Measurements from ENCODE around the gene NT5C1A. TPM values are rescaled to one million over a fixed set of nuclear protein-coding genes. Genes with fewer than 3 reads are reported as not detected.
A peak's percentile ranks its signal among the peaks of the same experiment; 100 is the strongest.

NT5C1A gene
- polyA plus RNA-seq, 1 experiment, result not detected

DNA sequence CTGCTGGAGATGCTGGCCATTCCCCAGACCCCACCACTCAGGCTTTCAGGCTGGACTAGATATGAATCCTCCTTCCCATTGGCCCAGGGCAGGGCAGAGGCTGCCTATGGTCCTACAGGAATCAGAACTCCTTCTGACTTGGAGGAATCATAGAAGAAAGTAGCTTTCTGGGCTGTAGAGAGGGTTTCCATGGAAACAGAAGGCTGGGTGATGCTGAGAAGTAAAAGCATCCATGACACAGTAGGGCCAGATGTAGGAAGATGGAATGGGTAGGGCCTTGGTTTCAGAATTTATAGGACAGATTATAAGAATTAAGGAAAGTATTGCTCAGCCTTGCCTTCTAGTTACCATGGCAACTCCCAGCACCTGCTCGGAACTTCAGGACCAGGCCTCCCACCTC is 9.0 kb downstream of the NT5C1A start:
- ChIA-PET POLR2A (no interaction called here), CTCF (no interaction called here)
- DNase-seq (ENCODE audit: low read depth, low spot score), result no peak
- TF ChIP-seq, protein P1, sequence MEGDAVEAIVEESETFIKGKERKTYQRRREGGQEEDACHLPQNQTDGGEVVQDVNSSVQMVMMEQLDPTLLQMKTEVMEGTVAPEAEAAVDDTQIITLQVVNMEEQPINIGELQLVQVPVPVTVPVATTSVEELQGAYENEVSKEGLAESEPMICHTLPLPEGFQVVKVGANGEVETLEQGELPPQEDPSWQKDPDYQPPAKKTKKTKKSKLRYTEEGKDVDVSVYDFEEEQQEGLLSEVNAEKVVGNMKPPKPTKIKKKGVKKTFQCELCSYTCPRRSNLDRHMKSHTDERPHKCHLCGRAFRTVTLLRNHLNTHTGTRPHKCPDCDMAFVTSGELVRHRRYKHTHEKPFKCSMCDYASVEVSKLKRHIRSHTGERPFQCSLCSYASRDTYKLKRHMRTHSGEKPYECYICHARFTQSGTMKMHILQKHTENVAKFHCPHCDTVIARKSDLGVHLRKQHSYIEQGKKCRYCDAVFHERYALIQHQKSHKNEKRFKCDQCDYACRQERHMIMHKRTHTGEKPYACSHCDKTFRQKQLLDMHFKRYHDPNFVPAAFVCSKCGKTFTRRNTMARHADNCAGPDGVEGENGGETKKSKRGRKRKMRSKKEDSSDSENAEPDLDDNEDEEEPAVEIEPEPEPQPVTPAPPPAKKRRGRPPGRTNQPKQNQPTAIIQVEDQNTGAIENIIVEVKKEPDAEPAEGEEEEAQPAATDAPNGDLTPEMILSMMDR (IDR thresholded peaks at IDR 0.05; ENCODE audit: low read depth, low read length), result no peak
- peaks cover 72% of the 10 kb centered on the region for H3K27me3 ChIP-seq (ENCODE audit: control insufficient read depth, insufficient read depth, low read length)
- no peak overlapping the region for H3K27ac ChIP-seq (ENCODE audit: low read depth, low read length)
- H3K4me3 ChIP-seq (ENCODE audit: low read depth, low read length), result no peak overlapping the region
- no peaks in the 10 kb centered on the region; the same call in 1 of the 2 replicates for H3K9me3 ChIP-seq (ENCODE audit: control insufficient read depth, insufficient read depth, low read length)

DNA sequence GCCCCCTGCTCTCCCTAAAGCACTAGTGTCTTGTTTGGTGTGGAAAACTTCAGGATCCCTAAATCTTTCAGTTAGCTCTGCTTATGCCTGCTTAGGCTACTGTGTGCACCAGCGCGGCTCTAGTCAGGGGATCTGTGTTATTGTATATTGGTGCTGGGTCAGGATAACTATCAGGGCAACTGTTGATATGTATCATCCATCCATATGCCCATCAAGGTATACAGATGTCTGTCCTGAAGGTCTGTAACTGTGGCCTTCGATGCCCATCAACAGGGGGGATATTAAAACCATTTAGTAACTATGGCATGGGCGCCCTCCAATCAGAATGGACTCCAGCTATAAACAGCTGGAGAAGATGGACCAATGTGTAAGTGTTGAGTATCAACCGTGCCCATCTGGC is 12.4 kb downstream of the NT5C1A start:
- DNase-seq (ENCODE audit: low read depth, low spot score), result no peak
- TF ChIP-seq, protein P1 (IDR thresholded peaks at IDR 0.05; ENCODE audit: low read depth, low read length), result no peak
- ChIA-PET POLR2A (interaction anchor here (0.6 to 1.0 kb wide), 3 partner anchors 11 to 1238 kb away, joined by 3 to 8 read pairs (median 3); no protein-coding TSS in a partner anchor), CTCF (interaction anchor here (1.3 to 10.3 kb wide), 7 partner anchors 10 to 138 kb away, joined by 3 to 320 read pairs (median 7); partner anchors contain the start of genes NT5C1A and PPIE)
- no peaks in the 10 kb centered on the region; the same call in 1 of the 2 replicates for H3K9me3 ChIP-seq (ENCODE audit: control insufficient read depth, insufficient read depth, low read length)
- H3K27ac ChIP-seq (ENCODE audit: low read depth, low read length), result no peak overlapping the region
- H3K27me3 ChIP-seq (ENCODE audit: control insufficient read depth, insufficient read depth, low read length), result peaks cover 69% of the 10 kb centered on the region
- H3K4me3 ChIP-seq (ENCODE audit: low read depth, low read length), result no peak overlapping the region

DNA sequence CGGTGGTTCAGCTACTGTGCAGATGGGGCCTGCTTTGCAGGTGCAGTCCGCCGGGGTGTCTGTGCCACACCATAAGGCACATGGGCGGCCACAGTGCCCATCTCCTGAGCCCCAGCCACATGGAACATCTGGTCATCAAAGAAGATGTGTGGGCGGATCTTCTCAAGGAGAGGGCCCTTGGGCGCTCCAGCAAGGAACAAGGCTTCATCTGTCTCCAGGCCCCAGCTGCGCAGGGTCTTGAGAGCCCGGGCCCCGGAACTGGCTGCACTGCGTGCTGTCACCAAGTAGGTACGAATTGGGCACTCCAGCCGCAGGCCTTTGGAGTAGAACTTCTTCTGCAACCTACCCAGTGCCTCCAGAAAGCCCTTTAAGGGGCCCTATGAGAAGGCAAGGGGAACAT is 12.8 kb downstream of the NT5C1A start:
- no peak overlapping the region for H3K27ac ChIP-seq (ENCODE audit: low read depth, low read length)
- POLR2A ChIA-PET, result no interaction called here
- peaks cover 72% of the 10 kb centered on the region for H3K27me3 ChIP-seq (ENCODE audit: control insufficient read depth, insufficient read depth, low read length)
- TF ChIP-seq, protein P1 (IDR thresholded peaks at IDR 0.05; ENCODE audit: low read depth, low read length), result no peak
- H3K4me3 ChIP-seq (ENCODE audit: low read depth, low read length), result no peak overlapping the region
- H3K9me3 ChIP-seq (ENCODE audit: control insufficient read depth, insufficient read depth, low read length), result no peaks in the 10 kb centered on the region; the same call in 1 of the 2 replicates
- DNase-seq (ENCODE audit: low read depth, low spot score), result no peak
- CTCF ChIA-PET, result interaction anchor here (0.5 to 10.3 kb wide), 25 partner anchors 11 to 560 kb away, joined by 3 to 320 read pairs (median 6); partner anchors contain the start of genes HPCAL4, NT5C1A and PPIE

DNA sequence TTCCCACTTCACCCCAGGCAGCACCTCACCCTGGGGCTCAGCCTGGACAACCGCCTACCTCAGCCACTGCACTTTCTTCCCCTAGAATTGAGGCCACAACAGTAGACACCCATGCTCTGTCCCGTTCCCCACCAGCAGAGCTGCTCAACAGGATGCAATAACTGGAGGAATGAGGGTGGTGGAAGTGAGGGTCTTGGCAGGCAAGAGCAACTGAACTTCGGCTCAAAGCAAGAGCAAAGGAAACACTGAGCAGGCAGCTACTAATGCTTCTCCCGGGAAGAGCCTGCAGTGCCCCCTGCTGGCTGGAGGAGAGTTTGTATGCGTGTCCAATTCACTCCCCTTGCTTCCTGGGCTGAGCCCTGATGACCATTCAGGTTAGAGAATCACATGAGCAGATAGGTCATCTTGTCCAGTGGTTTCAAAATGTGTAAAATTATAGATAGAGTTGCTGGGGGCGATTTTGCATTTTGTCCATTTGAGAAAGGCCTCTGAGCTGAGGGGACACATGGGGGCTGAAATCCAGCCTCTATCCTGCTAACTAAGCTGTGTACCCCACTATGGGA is 13.9 kb downstream of the NT5C1A start:
- H3K9me3 ChIP-seq (ENCODE audit: control insufficient read depth, insufficient read depth, low read length), result no peaks in the 10 kb centered on the region; the same call in 1 of the 2 replicates
- peaks cover 73% of the 10 kb centered on the region for H3K27me3 ChIP-seq (ENCODE audit: control insufficient read depth, insufficient read depth, low read length)
- DNase-seq (ENCODE audit: low read depth, low spot score), result peak; percentile 23
- POLR2A ChIA-PET, result no interaction called here
- H3K27ac ChIP-seq (ENCODE audit: low read depth, low read length), result no peak overlapping the region
- TF ChIP-seq, protein P1 (IDR thresholded peaks at IDR 0.05; ENCODE audit: low read depth, low read length), result peak; percentile 76
- CTCF ChIA-PET, result interaction anchor here (0.6 to 10.3 kb wide), 38 partner anchors 10 to 559 kb away, joined by 3 to 320 read pairs (median 4); partner anchors contain the start of genes HPCAL4, NT5C1A, PABPC4 and PPIE
- H3K4me3 ChIP-seq (ENCODE audit: low read depth, low read length), result no peak overlapping the region

DNA sequence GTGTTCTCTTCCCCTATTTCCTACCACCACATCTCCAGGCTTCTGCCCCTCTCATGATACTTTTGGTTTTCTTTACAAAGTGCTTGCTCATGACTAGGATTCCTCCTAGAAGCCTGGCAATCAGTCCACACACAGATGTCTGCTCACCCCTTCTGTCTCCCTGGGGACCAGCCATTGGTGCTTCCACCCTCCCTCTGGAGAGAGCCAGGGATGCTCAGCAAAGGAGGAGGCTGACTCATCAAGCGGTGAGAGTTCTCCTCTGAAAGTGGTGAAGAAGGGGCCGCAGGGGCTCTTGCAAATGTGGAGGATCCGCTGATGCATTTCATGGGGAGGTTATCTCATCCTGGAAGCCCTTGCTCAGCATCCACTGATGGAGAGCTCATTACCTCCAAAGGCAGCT is 14.5 kb downstream of the NT5C1A start:
- Histone ChIP-seq H3K27me3 (ENCODE audit: control insufficient read depth, insufficient read depth, low read length) (peaks cover 67% of the 10 kb centered on the region), H3K4me3 (ENCODE audit: low read depth, low read length) (no peak overlapping the region), H3K9me3 (ENCODE audit: control insufficient read depth, insufficient read depth, low read length) (no peaks in the 10 kb centered on the region; the same call in 1 of the 2 replicates), H3K27ac (ENCODE audit: low read depth, low read length) (no peak overlapping the region)
- DNase-seq (ENCODE audit: low read depth, low spot score), result no peak
- ChIA-PET CTCF (interaction anchor here (0.6 to 10.3 kb wide), 26 partner anchors 10 to 140 kb away, joined by 3 to 320 read pairs (median 4); partner anchors contain the start of genes NT5C1A, PABPC4 and PPIE), POLR2A (interaction anchor here (0.6 kb wide), 1 partner anchor 35 kb away, joined by 3 read pairs; no protein-coding TSS in a partner anchor)
- TF ChIP-seq, protein P1 (IDR thresholded peaks at IDR 0.05; ENCODE audit: low read depth, low read length), result no peak
